Heart right ventricle (tissue), 16 donors: ENCODE results near the gene MYO5A. TPM values are rescaled to one million over a fixed set of nuclear protein-coding genes. Genes with fewer than 3 reads are reported as not detected.
A peak's percentile ranks its signal among the peaks of the same experiment; 100 is the strongest.

Source experiments
- ATAC-seq, 8 donors: fragments of 200-7000 bp; cut with Tn5 transposase; one replicate each; pipeline ENCODE4 v1.9.1; 2020; ENCODE audit warnings: mild to moderate bottlenecking in 8 of 8, moderate library complexity in 8 of 8, moderate number of reproducible peaks in 1 of 8
- DNase-seq, 2 donors: peaks; one replicate each; pipeline ENCODE4 v3.0.0-alpha.2; 2020
- H3K27ac ChIP-seq, 10 donors: fragments of 200-600 bp; sonication (generic) in 2 of 10; one replicate each; pipeline versions ENCODE4 v1.5.0 to v1.8.0; 2020 to 2022; ENCODE audit warnings: mild to moderate bottlenecking in 3 of 10
- H3K27me3 ChIP-seq, 7 donors: fragments of 200-600 bp; one replicate each; pipeline ENCODE4 v1.8.0; 2021 to 2022; ENCODE audit warnings: mild to moderate bottlenecking in 2 of 7
- H3K36me3 ChIP-seq, 9 donors: fragments of 200-600 bp; sonication (generic) in 1 of 9; one replicate each; pipeline versions ENCODE4 v1.5.0 to v1.8.0; 2020 to 2022; ENCODE audit warnings: mild to moderate bottlenecking in 2 of 9
- H3K4me1 ChIP-seq, 9 donors: fragments of 200-600 bp; sonication (generic) in 1 of 9; one replicate each; pipeline versions ENCODE4 v1.5.0 to v1.8.0; 2020 to 2022; ENCODE audit warnings: mild to moderate bottlenecking in 4 of 9
- H3K4me3 ChIP-seq, 10 donors: fragments of 200-600 bp; sonication (generic) in 2 of 10; one replicate each; pipeline versions ENCODE4 v1.5.0 to v1.8.0; 2020 to 2022; ENCODE audit warnings: mild to moderate bottlenecking in 7 of 10, moderate library complexity in 2 of 10
- H3K9me3 ChIP-seq, 11 donors: fragments of 200-600 bp in 10 of 11; sonication (generic) in 2 of 11; one replicate each; pipeline versions ENCODE4 v1.5.0 to v1.8.0; 2013 to 2022; ENCODE audit warnings: mild to moderate bottlenecking in 2 of 11, control low read depth in 1 of 11, moderate library complexity in 1 of 11
- WGBS, 2 donors: extraction: QIAGEN DNeasy Blood & Tissue Kit; methylation state at CpG; one replicate each; pipeline ENCODE4 v1.1.7; 2013; ENCODE audit warnings: inconsistent platforms in 1 of 2; 5-methylcytosine and 5-hydroxymethylcytosine counted together
- intact Hi-C, 10 donors: fragments of 100-400 bp; cut with DNase I; formaldehyde crosslinking; loops; one replicate each; pipeline versions ENCODE4 v1.11.1 to v1.14.2; 2022
- polyA plus RNA-seq, 2 donors: library from polyadenylated mRNA; stranded (reverse); fragments of 200-250 nt; gene quantifications; one replicate each; pipeline ENCODE4 v1.2.3, GENCODE V29; 2013
- total RNA-seq, 10 donors: library from RNA; stranded (reverse); fragmentation: NEBNext Ultra II Directional in 3 of 10; extraction: Animal tissue kit (Norgen Biotek cat#: 25700) in 3 of 10; gene quantifications; one replicate each; pipeline versions ENCODE4 v1.2.1 to v1.2.4, GENCODE V29; 2021 to 2023
- TF ChIP-seq, protein P1 (sequence below), 9 donors: fragments of 200-600 bp; sonication (generic) in 2 of 9; IDR thresholded peaks; one replicate each; pipeline versions ENCODE4 v1.5.0 to v1.8.0; 2021 to 2022; ENCODE audit warnings: antibody characterized with exemption in 9 of 9, mild to moderate bottlenecking in 5 of 9, moderate library complexity in 1 of 9
- donor health status: Arrhythmogenic right ventricular cardiomyopathy.
- donor health status: ischemic (EF 13 %, LVEDD 7.1; RV severe dilation, severe dysfunction).
- donor health status: healthy with polysubstance abuse.
- donor health status: DM: no; HTN: yes; CAD: no.
- donor health status: DM: no; HTN: no; CAD: no.
- donor health status: ischemic (EF 25% LVEDD 6.9; RV normal size, moderate dysfunction).
- donor health status: ischemic (EF 25% LVEDD 5.7; RV mildly dilated, moderate dysfunction).
- donor health status: healthy.
- donor health status: DM: yes; HTN: yes; CAD: no.
- donor health status: Ischemic cardiomyopathy.
- donor health status: ischemic (EF 35%, LVEDD 5.7; RV mildly dilated, moderate dysfunction).
- donor health status: nonischemic (EF 11% LVEDD 7.7; RV severe dilation, severe dysfunction).
- donor health status: DM: yes; HTN: yes; CAD: no.
- donor health status: PGD.
- donor health status: ischemic (EF 29% LVEDD 5.4; RV normal size, mild dysfunction).
- donor health status: nonischemic (EF 23%, LVEDD 6.1; RV moderate dilation, normal function).

Gene MYO5A
- total and polyA plus RNA-seq, 12 donors = 3.1 to 15.7 (median 6.3) TPM

DNA sequence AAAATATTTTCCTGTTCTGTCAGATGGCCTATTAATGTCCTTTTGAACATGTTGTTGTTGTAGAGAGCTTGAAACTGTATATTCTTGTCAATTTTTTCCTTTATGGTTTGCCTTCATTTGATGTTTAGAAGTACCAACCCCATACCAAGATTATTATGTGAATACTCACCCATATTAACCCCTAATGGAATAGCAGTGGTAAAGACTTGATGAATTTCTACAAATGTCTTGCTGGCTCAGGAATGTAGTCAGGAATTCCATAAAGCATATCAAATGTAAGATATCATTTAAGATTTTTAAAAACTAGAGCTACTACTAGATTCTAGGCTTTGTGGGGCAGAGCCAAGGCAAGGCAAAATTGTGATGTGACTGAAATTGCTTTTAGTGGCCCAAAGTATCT is 30.0 kb downstream of the MYO5A start:
- DNase-seq = no peak
- no peaks in the 10 kb centered on the region for H3K36me3 ChIP-seq
- no peak overlapping the region for H3K27ac ChIP-seq
- no peak overlapping the region for H3K4me3 ChIP-seq
- intact Hi-C loops = no loop called here
- no peaks in the 10 kb centered on the region for H3K9me3 ChIP-seq
- no peak for ATAC-seq
- H3K27me3 ChIP-seq = no peaks in the 10 kb centered on the region
- TF ChIP-seq, protein P1, sequence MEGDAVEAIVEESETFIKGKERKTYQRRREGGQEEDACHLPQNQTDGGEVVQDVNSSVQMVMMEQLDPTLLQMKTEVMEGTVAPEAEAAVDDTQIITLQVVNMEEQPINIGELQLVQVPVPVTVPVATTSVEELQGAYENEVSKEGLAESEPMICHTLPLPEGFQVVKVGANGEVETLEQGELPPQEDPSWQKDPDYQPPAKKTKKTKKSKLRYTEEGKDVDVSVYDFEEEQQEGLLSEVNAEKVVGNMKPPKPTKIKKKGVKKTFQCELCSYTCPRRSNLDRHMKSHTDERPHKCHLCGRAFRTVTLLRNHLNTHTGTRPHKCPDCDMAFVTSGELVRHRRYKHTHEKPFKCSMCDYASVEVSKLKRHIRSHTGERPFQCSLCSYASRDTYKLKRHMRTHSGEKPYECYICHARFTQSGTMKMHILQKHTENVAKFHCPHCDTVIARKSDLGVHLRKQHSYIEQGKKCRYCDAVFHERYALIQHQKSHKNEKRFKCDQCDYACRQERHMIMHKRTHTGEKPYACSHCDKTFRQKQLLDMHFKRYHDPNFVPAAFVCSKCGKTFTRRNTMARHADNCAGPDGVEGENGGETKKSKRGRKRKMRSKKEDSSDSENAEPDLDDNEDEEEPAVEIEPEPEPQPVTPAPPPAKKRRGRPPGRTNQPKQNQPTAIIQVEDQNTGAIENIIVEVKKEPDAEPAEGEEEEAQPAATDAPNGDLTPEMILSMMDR (IDR thresholded peaks at IDR 0.05) = no peak
- H3K4me1 ChIP-seq = peaks cover 0 to 51% (median 0%) of the 10 kb centered on the region in 9 donors

DNA sequence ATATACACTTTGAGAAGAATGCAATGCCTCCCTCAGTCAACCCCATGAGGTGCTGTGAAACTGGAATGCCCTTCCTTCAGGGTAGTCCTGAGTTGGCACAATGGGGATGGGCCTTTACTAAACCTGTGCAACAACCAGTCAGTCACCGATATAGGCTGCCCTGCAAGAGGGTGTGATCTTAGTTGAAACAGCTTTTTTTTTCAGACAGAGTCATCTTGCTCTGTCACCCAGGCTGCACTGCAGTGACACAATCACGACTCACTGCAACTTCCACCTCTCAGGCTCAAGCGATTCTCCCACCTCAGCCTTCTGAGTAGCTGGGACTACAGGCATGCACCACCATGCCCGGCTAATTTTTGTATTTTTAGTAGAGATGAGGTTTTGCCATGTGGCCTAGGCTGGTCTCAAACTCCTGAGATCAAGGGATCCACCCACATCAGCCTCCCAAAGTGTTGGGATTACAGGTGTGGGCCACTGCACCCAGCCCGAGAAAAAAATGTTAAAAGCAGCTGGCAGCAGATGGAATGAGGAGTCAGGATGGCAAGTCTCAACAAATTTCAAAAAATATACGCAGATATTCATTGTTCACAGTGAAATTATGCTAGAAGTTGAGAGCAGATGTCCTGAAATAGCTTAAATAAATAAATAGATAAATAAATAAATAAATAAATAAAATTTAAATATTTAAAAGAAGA is 31.8 kb downstream of the MYO5A start:
- H3K9me3 ChIP-seq = no peaks in the 10 kb centered on the region
- intact Hi-C loops = no loop called here
- no peak for DNase-seq
- ATAC-seq = peak in 1 of 8 donors; percentile 31
- H3K4me1 ChIP-seq = peaks cover 0 to 39% (median 0%) of the 10 kb centered on the region in 9 donors
- H3K4me3 ChIP-seq = no peak overlapping the region
- H3K36me3 ChIP-seq = no peaks in the 10 kb centered on the region
- 90 to 93% methylated on average over 6 of the region's 6 CpGs for WGBS, 2 donors
- TF ChIP-seq, protein P1 (IDR thresholded peaks at IDR 0.05) = no peak
- no peak overlapping the region for H3K27ac ChIP-seq
- H3K27me3 ChIP-seq = no peaks in the 10 kb centered on the region

- ATAC-seq = no peak
- 58 to 68% methylated on average over 4 of the region's 4 CpGs for WGBS, 2 donors
- H3K9me3 ChIP-seq = no peaks in the 10 kb centered on the region
- intact Hi-C loops = no loop called here
- H3K4me3 ChIP-seq = no peak overlapping the region
- H3K27ac ChIP-seq = no peak overlapping the region
- H3K27me3 ChIP-seq = no peaks in the 10 kb centered on the region
- no peaks in the 10 kb centered on the region for H3K36me3 ChIP-seq
- TF ChIP-seq, protein P1 (IDR thresholded peaks at IDR 0.05) = no peak
- peaks cover 0 to 39% (median 0%) of the 10 kb centered on the region in 9 donors for H3K4me1 ChIP-seq
- DNase-seq = no peak
Observed at GRCh38 chr15:52496175-52496574, 32.5 kb downstream of the MYO5A start.

GRCh38 chr15:52495125-52495524 is 33.6 kb downstream of the MYO5A start:
- H3K4me3 ChIP-seq = no peak overlapping the region
- DNase-seq (no peak), ATAC-seq (no peak)
- no peaks in the 10 kb centered on the region for H3K27me3 ChIP-seq
- no peaks in the 10 kb centered on the region for H3K9me3 ChIP-seq
- intact Hi-C loops = no loop called here
- H3K36me3 ChIP-seq = no peaks in the 10 kb centered on the region
- TF ChIP-seq, protein P1 (IDR thresholded peaks at IDR 0.05) = no peak
- no peak overlapping the region for H3K27ac ChIP-seq
- peaks cover 0 to 39% (median 0%) of the 10 kb centered on the region in 9 donors for H3K4me1 ChIP-seq
